ENCODE measurements around the gene ATRIP.

ATRIP gene

GRCh38 chr3:48415251-48415953 lies 31.1 kb upstream of the ATRIP start:
- Histone ChIP-seq H3K27ac (ENCODE audit: extremely low read depth, low read depth, low read length) (no peak overlapping the region), H3K4me1 (ENCODE audit: control insufficient read depth, insufficient read depth, low read length) (no peaks in the 10 kb centered on the region), H3K9me3 (ENCODE audit: control insufficient read depth, insufficient read depth, low read depth, low read length) (no peaks in the 10 kb centered on the region), H3K4me3 (ENCODE audit: low read depth, low read length) (no peak overlapping the region), H3K36me3 (ENCODE audit: control insufficient read depth in 2 of 2, insufficient read depth in 1 of 2, low read length in 2 of 2) (peaks cover 0 to 48% of the 10 kb centered on the region in 2 experiments; a peak in 1 of 3 replicates)
- TF ChIP-seq ZNF146 (tag by site-specific recombination; IDR thresholded peaks at IDR 0.05) (no peak), WT1 (tag by site-specific recombination; IDR thresholded peaks at IDR 0.05) (no peak), ZNF16 (tag by site-specific recombination; IDR thresholded peaks at IDR 0.05; ENCODE audit: low read depth) (no peak), ZBTB6 (tag by site-specific recombination; IDR thresholded peaks at IDR 0.05) (no peak), ZNF266 (tag by site-specific recombination; IDR thresholded peaks at IDR 0.05; ENCODE audit: low read depth) (no peak), HOXD13 (CRISPR knock-in tag; IDR thresholded peaks at IDR 0.05; ENCODE audit: borderline replicate concordance) (no peak), ZNF354C (tag by site-specific recombination; IDR thresholded peaks at IDR 0.05; ENCODE audit: borderline replicate concordance, low read depth) (no peak), ZNF624 (tag by site-specific recombination; IDR thresholded peaks at IDR 0.05) (no peak), AEBP2 (tag by site-specific recombination; IDR thresholded peaks at IDR 0.05; ENCODE audit: borderline replicate concordance) (no peak), ZNF791 (tag by site-specific recombination; IDR thresholded peaks at IDR 0.05) (no peak), ZNF114 (tag by site-specific recombination; IDR thresholded peaks at IDR 0.05) (no peak), GLI4 (tag by site-specific recombination; IDR thresholded peaks at IDR 0.05) (no peak), ZSCAN16 (tag by site-specific recombination; IDR thresholded peaks at IDR 0.05) (no peak), ZNF423 (tag by site-specific recombination; IDR thresholded peaks at IDR 0.05) (no peak), ZNF558 (tag by site-specific recombination; IDR thresholded peaks at IDR 0.05) (no peak)
- CTCF ChIA-PET, result interaction anchor here (0.9 to 1.7 kb wide), 2 partner anchors 16 to 21 kb away, joined by 3 to 7 read pairs; no protein-coding TSS in a partner anchor
- POLR2A ChIA-PET, result interaction anchor here (0.5 kb wide), 1 partner anchor 738 kb away, joined by 3 read pairs; no protein-coding TSS in a partner anchor

- CTCF ChIA-PET, result interaction anchor here (1.7 kb wide), 1 partner anchor 20 kb away, joined by 7 read pairs; no protein-coding TSS in a partner anchor
- Histone ChIP-seq H3K9me3 (ENCODE audit: control insufficient read depth, insufficient read depth, low read depth, low read length) (no peaks in the 10 kb centered on the region), H3K27ac (ENCODE audit: extremely low read depth, low read depth, low read length) (no peak overlapping the region), H3K4me1 (ENCODE audit: control insufficient read depth, insufficient read depth, low read length) (no peaks in the 10 kb centered on the region), H3K4me3 (ENCODE audit: low read depth, low read length) (no peak overlapping the region), H3K36me3 (ENCODE audit: control insufficient read depth in 2 of 2, insufficient read depth in 1 of 2, low read length in 2 of 2) (peaks cover 0 to 41% of the 10 kb centered on the region in 2 experiments; a peak in 1 of 3 replicates)
- POLR2A ChIA-PET, result no interaction called here
- TF ChIP-seq ZNF701 (tag by site-specific recombination; IDR thresholded peaks at IDR 0.05) (no peak), YY2 (tag by site-specific recombination; IDR thresholded peaks at IDR 0.05) (no peak), ZNF223 (tag by site-specific recombination; IDR thresholded peaks at IDR 0.05) (no peak)
Measured at GRCh38 chr3:48416091-48416505, 30.4 kb upstream of the ATRIP start.

- CTCF ChIA-PET, result interaction anchor here (1.7 kb wide), 1 partner anchor 19 kb away, joined by 7 read pairs; no protein-coding TSS in a partner anchor
- TF ChIP-seq ZNF785 (tag by site-specific recombination; IDR thresholded peaks at IDR 0.05), result no peak
- no peak for TF ChIP-seq FEZF1 (tag by site-specific recombination; IDR thresholded peaks at IDR 0.05)
- TF ChIP-seq ZNF660 (tag by site-specific recombination; IDR thresholded peaks at IDR 0.05), result no peak
- no peak for TF ChIP-seq ZNF140 (tag by site-specific recombination; IDR thresholded peaks at IDR 0.05)
- no peak for TF ChIP-seq ZNF24 (tag by site-specific recombination; IDR thresholded peaks at IDR 0.05)
- H3K27ac ChIP-seq (ENCODE audit: extremely low read depth, low read depth, low read length), result no peak overlapping the region
- no peaks in the 10 kb centered on the region for H3K9me3 ChIP-seq (ENCODE audit: control insufficient read depth, insufficient read depth, low read depth, low read length)
- POLR2A ChIA-PET, result no interaction called here
- H3K4me3 ChIP-seq (ENCODE audit: low read depth, low read length), result no peak overlapping the region
- no peaks in the 10 kb centered on the region for H3K4me1 ChIP-seq (ENCODE audit: control insufficient read depth, insufficient read depth, low read length)
- peaks cover 0 to 36% of the 10 kb centered on the region in 2 experiments; a peak in 1 of 3 replicates for H3K36me3 ChIP-seq (ENCODE audit: control insufficient read depth in 2 of 2, insufficient read depth in 1 of 2, low read length in 2 of 2)
Measured at GRCh38 chr3:48416546-48416945, 30.0 kb upstream of the ATRIP start.
